HG03442 (cell line): ENCODE data around the gene EEF2K.

ENCODE experiments used
- ATAC-seq: cut with Tn5 transposase; IDR thresholded peaks from one replicate; pipeline ENCODE4 v1.9.1; 2021; ENCODE audit warnings: mild to moderate bottlenecking, moderate library complexity; ENCODE audit not compliant: unreplicated experiment

The EEF2K gene

DNA sequence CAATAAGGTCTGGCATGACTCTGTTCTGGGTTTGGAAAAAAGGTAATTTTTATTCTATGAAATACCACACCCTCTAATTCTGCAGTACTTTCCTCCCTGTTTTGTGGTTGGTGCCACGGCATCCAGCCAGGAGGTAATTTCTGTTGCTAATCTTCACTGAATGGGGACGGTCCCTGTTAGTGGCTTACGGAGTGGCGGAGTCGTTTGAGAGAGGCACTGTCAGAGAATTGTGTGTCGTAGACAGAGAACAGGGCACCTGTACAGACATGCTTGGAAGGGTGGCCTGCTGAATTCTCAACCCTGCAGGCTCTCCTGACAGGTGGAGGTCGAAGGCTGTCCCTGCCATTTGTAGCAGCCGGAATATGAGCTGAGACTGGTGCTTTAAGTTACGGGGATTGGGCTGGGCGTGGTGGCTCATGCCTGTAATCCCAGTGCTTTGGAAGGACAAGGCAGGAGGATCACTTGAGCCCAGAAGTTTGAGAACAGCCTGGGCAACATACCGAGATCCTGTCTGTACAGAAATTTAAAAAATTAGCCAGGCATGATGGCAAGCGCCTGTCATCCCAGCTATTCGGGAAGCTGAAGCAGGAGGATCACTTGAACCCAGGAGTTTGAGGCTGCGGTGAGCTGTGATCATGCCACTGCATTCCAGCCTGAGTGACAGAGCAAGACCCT is 33.2 kb downstream of the EEF2K start:
- no peak for ATAC-seq

- ATAC-seq = no peak
Measured at GRCh38 chr16:22240023-22240710, 34.1 kb downstream of the EEF2K start.

GRCh38 chr16:22250522-22250921 is 44.4 kb downstream of the EEF2K start:
- ATAC-seq = no peak

DNA sequence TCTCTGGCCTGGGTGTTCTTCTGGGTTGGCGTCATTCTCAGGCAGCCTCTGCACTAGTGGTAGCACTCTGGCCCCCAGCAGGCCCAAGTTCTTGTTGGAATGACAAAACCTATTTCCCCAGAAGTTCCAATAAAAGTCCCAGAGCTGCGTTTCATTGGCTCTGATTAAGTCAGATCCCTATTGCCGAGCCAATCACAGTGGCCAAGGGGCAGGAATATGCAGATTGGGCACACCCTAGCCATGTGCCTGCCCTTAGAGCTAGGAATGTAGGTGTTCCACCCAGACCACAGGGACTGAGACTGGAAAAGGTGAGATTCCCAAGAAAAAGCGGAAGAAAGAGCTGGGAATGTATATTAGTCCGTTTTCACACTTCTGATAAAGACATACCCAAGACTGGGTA is 46.2 kb downstream of the EEF2K start:
- ATAC-seq = no peak

DNA sequence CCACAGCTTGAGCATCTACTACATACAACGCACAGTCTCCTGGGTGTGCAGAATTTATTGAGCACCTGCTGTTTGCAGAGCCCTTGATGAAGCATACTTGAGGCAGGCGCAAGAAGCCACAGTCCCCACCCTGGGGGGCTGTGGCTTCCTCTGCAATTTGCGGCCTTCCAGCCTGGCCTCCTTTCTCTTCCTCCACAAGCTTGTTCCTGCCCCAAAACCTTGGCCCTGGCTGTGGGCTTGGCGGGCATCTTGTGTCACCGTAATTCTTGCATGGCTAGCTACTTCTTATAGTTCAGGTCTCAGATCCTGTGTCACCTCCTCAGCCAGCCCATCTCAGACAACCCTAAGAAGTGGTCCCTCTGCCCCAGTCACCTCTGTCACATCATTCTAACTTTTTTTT is 47.2 kb downstream of the EEF2K start:
- ATAC-seq = no peak

GRCh38 chr16:22255335-22255734 is 49.3 kb downstream of the EEF2K start:
- ATAC-seq = no peak

- no peak for ATAC-seq
Measured at GRCh38 chr16:22257440-22257839, 51.4 kb downstream of the EEF2K start.

DNA sequence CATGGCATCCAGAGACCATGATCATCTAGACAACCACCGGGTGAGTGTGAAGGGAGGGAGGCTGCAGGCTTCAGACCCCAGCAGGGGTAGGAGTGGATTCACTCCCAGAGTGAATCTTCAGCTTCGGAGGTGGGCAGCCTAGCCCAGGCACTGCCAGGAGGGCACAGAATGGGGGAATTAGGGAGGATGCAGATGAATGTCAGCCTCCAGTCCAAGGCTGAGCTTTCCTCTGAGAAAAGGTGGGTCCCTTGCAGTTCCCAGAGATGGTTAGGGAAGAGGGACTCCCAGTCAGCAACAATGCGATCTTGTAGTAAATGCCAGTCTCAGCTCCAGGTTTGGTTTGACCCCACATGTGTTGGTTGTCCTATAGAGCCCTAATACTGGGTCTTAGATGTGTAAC is 54.4 kb downstream of the EEF2K start:
- no peak for ATAC-seq

DNA sequence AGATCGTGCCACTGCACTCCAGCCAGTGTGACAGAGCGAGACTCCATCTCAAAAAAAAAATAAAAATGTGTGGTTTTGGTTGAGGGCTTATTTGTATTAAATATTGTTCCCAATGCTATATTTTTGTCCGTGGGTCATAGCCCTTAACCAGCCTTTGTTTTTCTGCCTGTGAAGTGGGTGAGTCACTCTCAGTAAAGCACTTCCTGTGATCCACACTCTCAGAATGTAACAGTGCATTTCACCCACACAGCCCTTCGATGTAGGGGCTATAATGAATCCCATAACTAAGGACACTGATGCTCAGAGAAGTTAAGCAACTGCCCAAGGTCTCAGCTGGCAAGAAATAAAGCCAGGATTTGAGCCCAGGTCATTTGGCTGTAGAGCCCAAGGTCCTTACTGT is 56.4 kb downstream of the EEF2K start:
- no peak for ATAC-seq

DNA sequence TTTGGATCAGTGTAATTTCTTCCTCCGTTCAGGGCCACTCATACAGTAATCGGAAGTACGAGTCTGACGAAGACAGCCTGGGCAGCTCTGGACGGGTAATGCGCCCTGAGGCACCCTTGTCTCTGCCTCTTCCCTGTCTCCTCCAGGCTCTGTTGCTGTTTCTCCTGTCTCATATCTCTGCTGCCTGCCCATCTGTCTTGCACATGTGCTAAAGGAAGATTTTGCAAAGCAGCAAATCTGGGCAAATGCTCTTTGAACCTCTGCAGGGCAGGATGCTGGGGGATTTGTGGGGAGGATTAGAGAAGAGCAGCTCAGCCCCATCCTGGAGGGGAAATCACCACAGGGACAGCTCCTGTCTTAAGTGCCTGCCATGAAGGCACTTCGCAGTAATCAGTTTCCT is 58.7 kb downstream of the EEF2K start:
- ATAC-seq = no peak

DNA sequence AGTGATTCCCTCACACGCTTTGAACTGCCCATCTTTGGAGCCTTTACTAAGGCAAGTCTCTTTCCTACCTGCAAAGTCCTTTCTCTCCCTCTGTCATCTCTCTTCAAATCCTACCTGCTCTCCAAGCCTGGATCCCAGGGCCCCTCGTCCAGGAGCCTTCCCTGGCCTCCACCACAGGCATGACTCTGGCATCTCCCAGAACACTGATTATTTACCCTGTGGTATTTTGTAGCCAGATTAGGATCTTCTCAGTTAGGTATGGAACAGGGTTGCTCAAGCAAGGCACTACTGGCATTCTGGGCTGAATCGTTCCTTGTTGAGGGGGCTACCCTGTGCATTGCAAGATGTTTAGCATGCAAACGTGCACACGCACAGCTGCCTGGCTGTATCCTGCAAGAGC is 59.3 kb downstream of the EEF2K start:
- no peak for ATAC-seq

DNA sequence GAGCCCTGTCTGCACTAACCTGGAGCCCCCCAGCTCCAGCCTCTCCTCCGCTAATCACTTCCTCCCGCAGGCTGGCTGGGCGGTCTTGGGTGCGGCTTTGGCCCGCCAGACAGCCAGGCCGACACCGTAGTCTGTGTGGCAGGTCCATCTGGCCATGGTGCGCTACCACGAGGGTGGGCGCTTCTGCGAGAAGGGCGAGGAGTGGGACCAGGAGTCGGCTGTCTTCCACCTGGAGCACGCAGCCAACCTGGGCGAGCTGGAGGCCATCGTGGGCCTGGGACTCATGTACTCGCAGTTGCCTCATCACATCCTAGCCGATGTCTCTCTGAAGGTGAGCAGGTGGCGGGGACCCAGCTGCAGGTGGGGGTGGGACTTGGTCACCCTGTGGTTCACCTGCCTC is 60.5 kb downstream of the EEF2K start:
- no peak for ATAC-seq

GRCh38 chr16:22267764-22268163 is 61.7 kb downstream of the EEF2K start:
- no peak for ATAC-seq

- no peak for ATAC-seq
Measured at GRCh38 chr16:22270525-22270924, 64.4 kb downstream of the EEF2K start.

GRCh38 chr16:22272870-22273650 is 67.0 kb downstream of the EEF2K start:
- no peak for ATAC-seq

GRCh38 chr16:22274916-22275315 is 68.8 kb downstream of the EEF2K start:
- no peak for ATAC-seq

DNA sequence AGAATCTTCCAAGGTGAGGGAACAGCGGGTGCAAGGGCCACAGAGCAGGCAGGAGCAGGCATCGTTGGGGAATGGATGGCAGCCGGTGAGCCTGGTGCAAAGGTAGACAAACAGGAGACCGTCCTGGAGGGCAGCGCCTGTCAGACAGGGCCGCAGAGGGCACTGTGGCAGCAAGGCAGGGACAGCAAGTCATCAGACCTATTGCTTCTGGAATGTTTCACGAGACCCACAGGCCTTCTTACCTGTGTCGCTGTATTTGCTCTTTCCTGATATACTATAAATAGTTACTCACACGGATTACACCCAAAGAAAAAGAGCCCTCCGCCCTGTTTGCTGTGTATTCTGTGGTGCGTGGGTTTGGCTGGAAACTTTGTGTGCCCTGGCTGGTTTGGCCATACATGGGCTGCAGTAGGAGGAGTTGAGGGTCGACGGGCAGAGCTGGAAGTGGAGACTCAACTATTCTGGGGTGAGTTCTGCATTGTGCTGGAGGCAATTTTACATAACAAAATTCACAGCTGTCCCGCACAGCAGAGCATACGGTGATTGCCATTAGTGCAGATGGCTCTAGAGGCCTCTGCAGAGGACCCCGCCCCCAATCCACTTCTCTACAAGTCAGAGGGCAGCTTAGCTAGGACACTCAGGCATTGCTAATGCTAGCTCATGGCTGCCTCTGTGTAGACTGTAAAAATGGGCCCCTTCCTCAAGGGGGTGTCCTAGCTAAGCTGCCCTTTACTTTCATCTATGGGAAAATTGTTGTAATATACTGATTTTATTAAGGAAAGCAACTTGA is 72.6 kb downstream of the EEF2K start:
- ATAC-seq = no peak

DNA sequence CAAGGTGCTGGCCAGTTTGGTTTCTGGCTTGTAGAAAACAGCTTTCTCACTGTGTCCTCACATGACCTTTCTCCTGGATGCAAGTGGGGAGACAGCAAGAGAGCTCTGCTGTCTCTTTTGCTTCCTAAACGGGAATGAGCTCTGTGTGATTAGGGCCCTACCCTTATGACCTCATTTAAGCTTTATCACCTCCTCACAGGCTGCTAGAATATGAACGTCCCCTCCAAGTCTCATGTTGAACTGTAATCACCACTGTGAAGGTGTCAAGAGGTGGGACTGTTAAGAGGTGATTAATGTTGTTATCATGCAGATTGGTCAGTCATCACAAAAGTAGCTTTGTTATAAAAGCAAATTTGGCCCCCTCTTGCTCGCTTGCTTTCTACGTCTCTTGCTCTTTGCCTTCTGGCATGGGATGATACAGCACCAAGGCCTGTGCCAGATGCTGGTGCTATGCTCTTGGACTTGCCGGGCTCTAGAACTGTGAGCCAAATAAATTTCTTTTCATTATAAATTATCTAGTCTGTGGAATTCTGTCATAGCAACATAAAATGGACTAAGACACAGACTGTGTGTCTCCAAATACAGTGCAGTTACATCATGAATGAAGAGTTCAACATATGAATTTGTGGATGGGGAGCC is 76.3 kb downstream of the EEF2K start:
- no peak for ATAC-seq

DNA sequence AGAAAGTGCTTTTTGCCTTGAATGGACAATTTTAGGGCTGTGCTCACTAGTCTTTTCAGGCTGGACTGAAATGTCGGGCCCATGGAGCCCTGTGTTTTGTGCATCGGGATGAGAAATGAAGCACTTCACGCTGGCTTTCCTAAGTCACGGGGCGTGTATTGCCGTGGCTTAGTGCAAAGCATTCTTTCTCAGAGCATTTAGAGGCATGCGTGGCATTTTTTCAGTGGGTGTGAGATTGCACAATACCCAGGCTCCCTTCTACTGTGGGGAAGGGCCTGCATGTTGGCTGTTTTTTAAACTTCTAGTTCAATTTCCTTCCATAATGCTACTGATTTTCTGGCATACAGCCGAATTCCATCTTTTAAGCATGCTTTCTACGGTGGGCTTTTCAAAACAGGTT is 78.6 kb downstream of the EEF2K start:
- no peak for ATAC-seq

GRCh38 chr16:22285080-22285479 is 79.0 kb downstream of the EEF2K start:
- ATAC-seq = no peak

DNA sequence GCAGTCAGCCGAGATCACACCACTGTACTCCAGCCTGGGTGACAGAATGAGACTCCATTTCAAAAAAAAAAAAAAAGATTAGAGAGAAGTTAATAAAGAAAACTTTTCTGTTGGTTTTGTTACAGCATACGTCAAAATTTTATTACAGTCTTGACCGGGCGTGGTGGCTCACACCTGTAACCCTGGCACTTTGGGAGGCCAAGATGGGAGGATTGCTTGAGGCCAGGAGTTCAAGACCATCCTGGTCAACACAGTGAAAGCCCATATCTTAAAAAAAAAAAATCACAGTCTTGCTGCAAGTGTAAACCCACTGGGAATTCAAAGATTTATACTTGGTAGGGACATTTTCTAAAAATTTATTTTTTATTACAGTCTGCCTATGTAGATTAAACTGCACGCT is 84.9 kb downstream of the EEF2K start:
- ATAC-seq = no peak
